HUES48 (cell line): ENCODE results near the gene CGB1.
"Not testable (repeated sequence)": the region's sequence is repeated elsewhere in the genome, so short reads cannot be mapped to it uniquely, and the experiment has no call there.

Experiments used
- H3K27ac ChIP-seq: one replicate; pipeline ENCODE4 v1.7.0; 2013; ENCODE audit warnings: low read depth, low read length, inconsistent platforms
- H3K27me3 ChIP-seq: 2 replicates; pipeline ENCODE4 v1.6.1; 2013; ENCODE audit warnings: mild to moderate bottlenecking, low read length; ENCODE audit not compliant: control insufficient read depth, insufficient read depth
- H3K36me3 ChIP-seq: 2 replicates; pipeline ENCODE4 v1.6.1; 2013; ENCODE audit warnings: low read length; ENCODE audit not compliant: control insufficient read depth, insufficient read depth
- H3K4me1 ChIP-seq: 2 replicates; pipeline ENCODE4 v1.6.1; 2013; ENCODE audit warnings: mild to moderate bottlenecking, low read length; ENCODE audit not compliant: control insufficient read depth, insufficient read depth
- H3K4me3 ChIP-seq: 2 replicates; pipeline ENCODE4 v1.5.1; 2013; ENCODE audit warnings: mild to moderate bottlenecking, low read depth, low read length
- H3K9ac ChIP-seq: 2 replicates; pipeline ENCODE4 v1.6.1; 2013; ENCODE audit warnings: mild to moderate bottlenecking, low read depth, low read length, moderate library complexity
- H3K9me3 ChIP-seq: 2 replicates; pipeline ENCODE4 v1.6.1; 2013; ENCODE audit warnings: low read length; ENCODE audit not compliant: control insufficient read depth, insufficient read depth

Gene CGB1

DNA sequence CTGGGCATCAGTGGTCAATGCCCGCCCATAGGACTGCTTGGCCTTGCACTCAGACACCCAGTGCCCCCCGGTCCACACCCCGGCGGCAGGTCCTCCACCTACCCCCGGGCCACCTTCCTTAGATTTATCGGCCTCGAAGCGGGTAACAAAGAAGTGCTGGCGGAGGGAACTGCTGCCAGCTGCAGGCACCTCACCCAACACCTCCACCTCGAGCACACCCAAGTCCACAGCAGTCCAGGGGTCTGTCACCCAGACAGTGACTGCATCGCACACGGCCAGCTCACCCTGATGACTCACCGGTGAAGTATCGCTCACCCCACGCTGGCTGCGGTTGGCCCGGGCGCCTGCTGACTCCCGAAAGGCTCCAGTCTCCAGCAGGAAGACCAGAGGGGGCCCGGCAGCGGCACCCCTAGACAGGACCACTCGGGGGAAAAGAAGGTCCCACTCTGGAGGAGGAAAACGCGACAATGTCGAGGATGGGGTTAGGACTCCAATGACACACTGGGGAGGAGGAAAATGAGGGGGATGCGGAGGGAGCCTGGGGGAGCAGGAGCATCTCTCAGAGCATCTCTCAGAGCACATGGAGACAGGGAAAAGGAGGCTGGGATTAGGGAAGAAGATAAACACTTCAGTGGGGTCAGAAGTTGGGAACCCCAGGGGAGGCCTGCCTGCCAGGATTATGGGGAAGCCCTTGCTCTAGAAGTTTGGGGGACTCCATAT, 2.0 kb upstream of the CGB1 start:
- not testable (repeated sequence) for H3K36me3 ChIP-seq, H3K27me3 ChIP-seq, H3K9ac ChIP-seq, H3K9me3 ChIP-seq, H3K27ac ChIP-seq, H3K4me3 ChIP-seq, H3K4me1 ChIP-seq

DNA sequence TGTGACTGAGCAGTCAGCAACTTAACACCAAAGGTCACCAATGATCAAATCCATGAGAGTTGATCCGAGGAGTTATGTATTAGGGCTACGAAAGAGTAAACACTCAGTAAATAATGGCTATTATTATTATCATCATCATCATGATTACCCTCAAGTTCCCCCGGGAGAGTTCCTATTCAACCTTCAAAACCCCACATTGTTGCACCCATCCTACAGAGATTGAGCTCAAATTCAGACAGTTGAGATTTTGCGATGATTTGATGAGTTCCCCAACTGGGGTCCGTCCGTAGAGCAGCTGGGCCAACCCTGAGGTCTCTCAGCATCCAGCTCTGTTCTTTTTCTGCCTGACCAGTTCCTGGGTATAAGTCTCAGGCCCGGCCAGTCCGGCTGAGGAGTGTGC, 1.4 kb upstream of the CGB1 start:
- H3K9ac ChIP-seq, H3K27ac ChIP-seq, H3K4me1 ChIP-seq: not testable (repeated sequence)

DNA sequence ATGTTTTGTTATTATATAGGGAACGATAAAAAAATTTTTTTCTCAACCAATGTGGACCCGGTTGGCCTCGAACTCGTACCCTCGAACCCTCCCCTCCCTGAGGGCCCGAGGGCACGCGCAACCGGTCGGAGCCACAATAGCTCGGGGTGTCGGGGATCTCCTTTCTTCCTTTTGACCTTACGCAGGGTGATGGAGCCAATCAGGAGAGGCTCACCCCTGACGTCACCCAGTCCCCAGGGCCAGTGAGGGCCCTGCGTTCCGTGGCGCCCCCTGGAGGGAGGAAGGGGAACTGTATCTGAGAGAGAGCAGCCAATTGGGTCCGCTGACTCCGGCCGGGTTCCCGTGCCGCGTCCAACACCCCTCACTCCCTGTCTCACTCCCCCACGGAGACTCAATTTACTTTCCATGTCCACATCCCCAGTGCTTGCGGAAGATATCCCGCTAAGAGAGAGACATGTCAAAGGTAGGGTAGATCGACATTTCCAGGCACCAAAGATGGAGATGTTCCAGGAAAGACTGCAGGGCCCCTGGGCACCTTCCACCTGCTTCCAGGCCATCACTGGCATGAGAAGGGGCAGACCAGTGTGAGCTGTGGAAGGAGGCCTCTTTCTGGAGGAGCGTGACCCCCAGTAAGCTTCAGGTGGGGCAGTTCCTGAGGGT, 4.9 kb downstream of the CGB1 start, which contains the start of gene CGB2:
Gene CGB2 (plus strand): TSS at position 249 of the 660 bp plus-strand sequence. CDS start 206 bp downstream, at position 455.
- H3K4me1 ChIP-seq, H3K4me3 ChIP-seq: not testable (repeated sequence)

More for the DNA sequence above, 1.4 kb upstream of the CGB1 start:
- H3K27me3 ChIP-seq, H3K36me3 ChIP-seq, H3K4me3 ChIP-seq, H3K9me3 ChIP-seq: not testable (repeated sequence)

DNA sequence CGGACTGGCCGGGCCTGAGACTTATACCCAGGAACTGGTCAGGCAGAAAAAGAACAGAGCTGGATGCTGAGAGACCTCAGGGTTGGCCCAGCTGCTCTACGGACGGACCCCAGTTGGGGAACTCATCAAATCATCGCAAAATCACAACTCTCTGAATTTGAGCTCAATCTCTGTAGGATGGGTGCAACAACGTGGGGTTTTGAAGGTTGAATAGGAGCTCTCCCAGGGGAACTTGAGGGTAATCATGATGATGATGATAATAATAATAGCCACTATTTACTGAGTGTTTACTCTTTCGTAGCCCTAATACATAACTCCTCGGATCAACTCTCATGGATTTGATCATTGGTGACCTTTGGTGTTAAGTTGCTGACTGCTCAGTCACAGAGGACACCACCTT, 6.4 kb downstream of the CGB1 start:
- not testable (repeated sequence) for H3K27ac ChIP-seq, H3K9me3 ChIP-seq, H3K4me1 ChIP-seq, H3K9ac ChIP-seq, H3K4me3 ChIP-seq, H3K27me3 ChIP-seq, H3K36me3 ChIP-seq

More for the DNA sequence above, 4.9 kb downstream of the CGB1 start, which contains the start of gene CGB2:
- not testable (repeated sequence) for H3K9me3 ChIP-seq, H3K36me3 ChIP-seq, H3K27ac ChIP-seq, H3K9ac ChIP-seq, H3K27me3 ChIP-seq

DNA sequence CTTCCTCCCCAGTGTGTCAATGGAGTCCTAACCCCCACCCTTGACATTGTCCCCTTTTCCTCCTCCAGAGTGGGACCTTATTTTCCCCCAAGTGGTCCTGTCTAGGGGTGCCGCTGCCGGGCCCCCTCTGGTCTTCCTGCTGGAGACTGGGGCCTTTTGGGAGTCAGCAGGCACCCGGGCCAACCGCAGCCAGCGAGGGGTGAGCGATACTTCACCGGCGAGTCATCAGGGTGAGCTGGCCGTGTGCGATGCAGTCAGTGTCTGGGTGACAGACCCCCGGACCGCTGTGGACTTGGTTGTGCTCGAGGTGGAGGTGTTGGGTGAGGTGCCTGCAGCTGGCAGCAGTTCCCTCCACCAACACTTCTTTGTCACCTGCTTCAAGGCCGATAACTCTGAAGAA, 6.9 kb downstream of the CGB1 start:
- not testable (repeated sequence) for H3K27me3 ChIP-seq, H3K4me3 ChIP-seq, H3K36me3 ChIP-seq, H3K9me3 ChIP-seq, H3K4me1 ChIP-seq, H3K9ac ChIP-seq, H3K27ac ChIP-seq

DNA sequence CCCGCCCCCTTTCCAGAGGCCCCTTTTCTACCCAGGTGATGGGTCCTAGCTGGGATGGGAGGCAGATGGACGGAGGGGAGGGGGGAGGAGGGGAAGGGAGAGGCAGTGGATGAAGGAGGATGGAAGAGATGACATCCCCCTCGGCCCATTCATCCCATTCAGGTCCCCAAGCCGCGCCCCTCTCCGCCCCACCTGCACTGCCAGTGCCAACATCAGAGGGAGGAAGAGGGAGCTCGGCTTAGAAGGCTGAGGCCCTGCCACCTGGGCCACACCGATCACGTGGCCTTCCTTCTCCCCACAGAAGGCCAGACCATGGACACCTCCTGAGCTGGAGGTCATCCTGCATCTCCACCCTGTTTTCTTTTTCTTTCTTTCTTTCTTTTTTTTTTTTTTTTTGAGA, 8.0 kb downstream of the CGB1 start:
- H3K9me3 ChIP-seq, H3K36me3 ChIP-seq, H3K27me3 ChIP-seq, H3K9ac ChIP-seq, H3K27ac ChIP-seq, H3K4me1 ChIP-seq, H3K4me3 ChIP-seq: not testable (repeated sequence)

DNA sequence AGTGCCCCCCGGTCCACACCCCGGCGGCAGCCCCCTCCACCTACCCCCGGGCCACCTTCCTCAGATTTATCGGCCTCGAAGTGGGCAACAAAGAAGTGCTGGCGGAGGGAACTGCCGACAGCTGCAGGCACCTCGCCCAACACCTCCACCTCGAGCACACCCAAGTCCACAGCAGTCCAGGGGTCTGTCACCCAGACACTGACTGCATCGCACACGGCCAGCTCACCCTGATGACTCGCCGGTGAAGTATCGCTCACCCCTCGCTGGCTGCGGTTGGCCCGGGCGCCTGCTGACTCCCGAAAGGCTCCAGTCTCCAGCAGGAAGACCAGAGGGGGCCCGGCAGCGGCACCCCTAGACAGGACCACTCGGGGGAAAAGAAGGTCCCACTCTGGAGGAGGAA, 11.1 kb downstream of the CGB1 start:
- not testable (repeated sequence) for H3K27ac ChIP-seq, H3K9ac ChIP-seq, H3K9me3 ChIP-seq, H3K36me3 ChIP-seq, H3K4me3 ChIP-seq, H3K27me3 ChIP-seq, H3K4me1 ChIP-seq

DNA sequence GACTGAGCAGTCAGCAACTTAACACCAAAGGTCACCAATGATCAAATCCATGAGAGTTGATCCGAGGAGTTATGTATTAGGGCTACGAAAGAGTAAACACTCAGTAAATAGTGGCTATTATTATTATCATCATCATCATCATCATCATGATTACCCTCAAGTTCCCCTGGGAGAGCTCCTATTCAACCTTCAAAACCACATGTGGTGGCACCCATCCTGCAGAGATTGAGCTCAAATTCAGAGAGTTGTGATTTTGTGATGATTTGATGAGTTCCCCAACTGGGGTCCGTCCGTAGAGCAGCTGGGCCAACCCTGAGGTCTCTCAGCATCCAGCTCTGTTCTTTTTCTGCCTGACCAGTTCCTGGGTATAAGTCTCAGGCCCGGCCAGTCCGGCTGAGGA, 11.6 kb downstream of the CGB1 start:
- not testable (repeated sequence) for H3K9me3 ChIP-seq, H3K36me3 ChIP-seq, H3K4me1 ChIP-seq, H3K4me3 ChIP-seq, H3K9ac ChIP-seq, H3K27ac ChIP-seq
- H3K27me3 ChIP-seq = peaks cover 12% of the 10 kb centered on the region

DNA sequence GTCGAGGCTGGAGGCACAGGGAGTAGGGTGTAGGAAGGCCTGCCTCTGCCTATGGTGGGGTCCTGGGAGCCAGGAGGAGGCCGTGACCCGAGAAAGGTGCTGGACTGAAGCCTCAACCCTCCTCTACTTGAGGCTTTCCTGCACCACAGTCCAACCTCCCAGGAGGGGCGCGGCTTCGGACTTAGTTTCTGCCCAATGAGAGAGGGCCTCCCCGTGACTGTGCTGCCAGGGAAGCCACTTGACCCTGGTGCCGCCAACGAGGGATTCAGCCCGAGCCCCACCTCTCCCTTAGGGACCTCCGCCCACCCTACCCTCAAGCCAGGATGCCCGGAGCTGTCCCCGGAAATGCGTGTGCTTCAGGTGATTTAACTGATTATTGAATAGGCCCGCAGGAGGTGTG, 12.5 kb downstream of the CGB1 start, which contains the start of gene CGB3:
Gene CGB3 (minus strand): TSS at position 101 of the 400 bp plus-strand sequence. CDS start 362 bp downstream, outside the sequence.
- not testable (repeated sequence) for H3K4me3 ChIP-seq, H3K9me3 ChIP-seq, H3K27ac ChIP-seq

DNA sequence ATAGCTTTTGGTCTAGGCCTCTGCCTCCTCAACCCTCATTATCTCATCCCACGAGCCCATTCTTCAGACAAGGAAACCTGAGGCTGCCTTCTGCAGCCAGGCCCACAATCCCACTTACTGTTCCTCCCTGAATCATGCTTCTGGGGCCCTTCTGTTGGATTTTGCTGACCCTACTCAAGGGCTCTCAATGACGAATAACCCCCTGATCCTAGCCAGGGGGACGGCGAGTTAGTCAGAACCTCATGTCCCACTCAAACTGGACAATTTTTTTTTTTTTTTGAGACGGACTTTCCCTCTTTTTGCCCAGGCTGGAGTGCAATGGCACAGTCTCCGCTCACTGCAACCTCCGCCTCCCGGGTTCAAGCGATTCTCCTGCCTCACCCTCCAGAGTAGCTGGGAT, 14.6 kb downstream of the CGB1 start:
- Histone ChIP-seq H3K9ac (no peak overlapping the region), H3K36me3 (no peaks in the 10 kb centered on the region), H3K9me3 (no peaks in the 10 kb centered on the region), H3K27ac (no peak overlapping the region), H3K27me3 (peaks cover 26% of the 10 kb centered on the region), H3K4me1 (peaks cover 16% of the 10 kb centered on the region), H3K4me3 (no peak overlapping the region)

More for the DNA sequence above, 12.5 kb downstream of the CGB1 start, which contains the start of gene CGB3:
- not testable (repeated sequence) for H3K9ac ChIP-seq, H3K4me1 ChIP-seq, H3K36me3 ChIP-seq
- H3K27me3 ChIP-seq = peaks cover 12% of the 10 kb centered on the region
